GM18870 (cell line): ENCODE results near the gene KLF4.
"Not testable (repeated sequence)": the region's sequence is repeated elsewhere in the genome, so short reads cannot be mapped to it uniquely, and the experiment has no call there.

Experiments used
- ATAC-seq: cut with Tn5 transposase; IDR thresholded peaks from one replicate; pipeline ENCODE4 v1.9.1; 2021; ENCODE audit warnings: moderate library complexity; ENCODE audit not compliant: unreplicated experiment

The KLF4 gene

GRCh38 chr9:107489687-107490605 is at the start of gene KLF4:
TSS of gene KLF4 (minus strand) at chr9:107489769. CDS start at chr9:107489172, 597 bp downstream.
- ATAC-seq, result peak; percentile 47

- no peak for ATAC-seq
Measured at GRCh38 chr9:107536462-107536861, 46.9 kb upstream of the KLF4 start.

GRCh38 chr9:107534510-107535078 is 45.0 kb upstream of the KLF4 start:
- ATAC-seq, result no peak

DNA sequence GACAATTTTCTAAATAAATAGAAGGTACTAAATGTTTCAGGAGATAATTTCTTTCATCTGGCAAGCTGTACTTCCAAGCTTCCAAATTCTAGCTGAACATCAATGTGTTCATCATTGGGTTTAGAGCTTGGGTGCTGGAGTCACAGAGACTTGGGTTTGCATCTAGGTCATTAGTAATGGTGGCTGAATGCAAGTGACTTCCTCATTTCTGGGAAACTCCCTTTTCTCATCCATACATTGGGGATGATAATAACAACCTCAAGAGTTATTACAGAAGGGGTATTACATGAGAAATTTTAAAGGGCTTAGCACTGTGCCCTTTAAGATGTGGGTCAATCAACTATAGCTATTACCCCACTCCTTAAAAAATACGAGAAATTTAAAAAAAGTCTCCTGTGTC is 41.1 kb upstream of the KLF4 start:
- ATAC-seq, result no peak

DNA sequence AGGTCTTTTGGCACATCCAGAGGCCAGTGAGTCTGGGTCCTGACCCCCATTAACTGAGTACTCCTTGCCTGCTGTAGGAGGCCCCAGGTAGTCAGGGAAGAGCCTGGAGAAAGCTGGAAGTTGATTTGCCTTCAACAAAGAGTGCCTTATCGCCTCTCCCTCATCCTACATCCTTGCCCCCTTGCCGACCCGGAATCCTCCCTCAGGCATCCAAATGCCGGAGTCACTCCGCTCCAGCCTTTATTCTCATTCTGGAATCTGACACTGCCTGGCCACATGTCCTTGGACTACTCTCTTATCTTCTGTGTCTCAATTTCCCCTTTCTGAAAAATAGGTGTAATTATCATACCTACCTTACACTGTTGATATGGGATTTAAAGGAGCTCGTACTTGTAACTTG is 39.1 kb upstream of the KLF4 start:
- ATAC-seq, result no peak

DNA sequence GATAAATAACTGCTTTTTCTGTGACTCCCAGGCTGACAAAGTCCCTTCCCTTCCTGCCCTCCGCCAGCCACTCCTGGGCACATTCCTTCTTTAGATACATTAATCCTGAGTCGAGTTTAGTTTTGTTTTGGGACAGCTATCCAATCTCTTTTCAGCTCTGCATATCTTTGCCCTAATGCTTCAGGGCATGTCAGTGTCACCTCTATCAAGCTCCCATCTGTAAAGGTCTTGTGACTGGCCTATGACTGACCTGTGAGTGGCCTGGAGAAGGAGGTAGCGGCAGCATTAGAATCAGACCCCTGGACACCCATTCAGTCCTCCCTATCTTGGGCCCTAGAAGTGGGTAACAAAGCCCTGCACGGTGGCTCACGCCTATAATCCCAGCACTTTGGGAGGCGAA is 34.0 kb upstream of the KLF4 start:
- ATAC-seq, result no peak

DNA sequence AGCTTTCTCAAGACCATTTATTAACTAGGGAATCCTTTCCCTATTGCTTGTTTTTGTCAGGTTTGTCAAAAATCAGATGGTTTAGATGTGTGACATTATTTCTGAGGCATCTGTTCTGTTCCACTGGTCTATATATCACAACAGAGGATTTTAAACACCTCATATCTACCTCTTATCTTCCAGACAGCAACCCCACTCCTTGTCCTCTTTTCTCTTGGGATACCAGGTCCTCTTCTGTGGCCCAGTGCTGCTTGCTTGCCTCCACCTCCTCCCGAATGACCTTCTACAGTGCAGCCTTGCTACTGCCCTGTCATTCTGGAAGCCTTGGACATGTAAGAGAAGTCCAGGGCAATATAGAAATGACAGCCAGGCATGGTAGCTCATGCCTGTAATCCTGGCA is 30.6 kb upstream of the KLF4 start:
- ATAC-seq, result no peak

GRCh38 chr9:107518037-107518807 is 28.7 kb upstream of the KLF4 start:
- no peak for ATAC-seq

DNA sequence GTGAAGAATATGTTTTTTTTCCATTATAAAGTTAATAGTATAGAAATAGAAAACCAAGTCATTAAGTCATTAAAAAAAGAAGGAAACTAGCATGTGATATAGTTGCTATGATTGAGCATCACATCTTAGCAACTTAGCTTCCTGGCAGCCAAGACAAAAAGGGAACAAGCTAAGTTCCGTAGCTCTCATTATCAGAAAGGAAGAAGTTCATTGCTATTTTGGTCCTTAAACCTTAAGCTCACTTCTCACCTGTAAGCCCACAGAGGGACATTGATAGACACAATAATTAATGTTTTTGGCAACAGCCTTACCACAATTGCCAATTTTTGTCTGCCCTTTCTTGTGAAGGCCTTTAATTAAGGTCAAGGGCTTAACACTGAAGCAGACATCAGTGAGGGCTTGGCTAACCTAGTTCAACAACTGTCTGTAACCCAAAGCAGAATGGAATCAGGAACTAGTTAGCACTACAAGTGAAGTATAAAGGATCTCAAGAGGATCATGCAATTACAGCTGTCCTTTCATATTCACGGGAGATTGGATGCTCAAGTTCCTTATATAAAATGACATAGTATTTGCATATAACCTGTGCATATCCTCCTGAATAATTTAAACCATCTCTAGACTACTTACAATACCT is 24.0 kb upstream of the KLF4 start:
- no peak for ATAC-seq

- ATAC-seq, result no peak
Measured at GRCh38 chr9:107504585-107505455, 15.3 kb upstream of the KLF4 start.

DNA sequence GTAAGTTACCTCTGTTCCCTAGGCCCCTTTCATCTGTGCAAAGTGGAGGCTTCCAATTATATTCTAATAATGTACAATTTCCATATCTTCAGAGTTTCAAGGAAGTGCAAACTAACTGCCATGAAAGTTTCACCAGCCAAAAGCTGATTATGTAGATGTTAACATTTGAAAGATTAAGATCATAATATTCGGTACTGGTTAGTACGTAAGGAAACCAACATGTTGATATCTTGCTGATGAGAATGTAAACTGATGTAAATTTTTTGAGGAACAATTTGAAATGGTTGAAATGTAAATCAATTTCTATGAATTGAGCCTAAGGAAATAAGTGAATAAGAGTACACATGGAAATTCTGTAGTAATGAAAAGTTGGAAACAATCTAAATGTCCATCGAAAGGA is 12.9 kb upstream of the KLF4 start:
- ATAC-seq, result no peak

DNA sequence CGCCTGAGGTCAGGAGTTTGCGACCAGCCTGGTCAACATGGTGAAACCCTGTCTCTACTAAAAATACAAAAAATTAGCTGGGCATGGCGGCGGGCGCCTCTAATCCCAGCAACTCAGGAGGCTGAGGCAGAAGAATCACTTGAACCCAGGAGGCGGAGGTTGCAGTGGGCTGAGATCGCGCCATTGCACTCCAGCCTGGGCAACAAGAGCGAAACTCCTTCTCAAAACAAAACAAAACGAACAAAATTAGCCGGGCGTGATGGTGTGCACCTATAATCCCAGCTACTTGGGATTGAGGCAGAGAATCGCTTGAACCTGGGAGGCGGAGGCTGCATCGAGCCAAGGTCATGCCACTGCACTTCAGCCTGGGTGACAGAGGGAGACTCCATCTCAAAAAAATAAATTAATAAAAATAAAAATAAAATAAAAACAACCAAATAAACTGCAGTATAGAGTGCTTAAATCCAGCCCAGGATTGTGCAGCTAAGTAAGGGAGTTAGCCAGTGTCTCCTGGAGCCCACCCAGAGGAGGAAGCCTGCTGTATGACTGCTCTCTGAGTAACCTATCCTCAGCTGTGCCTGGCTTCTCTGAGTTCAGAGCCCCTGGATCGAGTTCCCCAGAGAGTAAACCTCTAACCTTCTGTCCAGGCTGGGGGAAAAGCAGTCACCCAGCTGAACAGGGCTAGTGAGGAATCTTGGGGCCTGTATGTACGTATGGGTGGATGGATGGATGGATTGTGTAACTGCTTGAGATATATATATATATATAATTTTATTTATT is 11.0 kb upstream of the KLF4 start:
- not testable (repeated sequence) for ATAC-seq

DNA sequence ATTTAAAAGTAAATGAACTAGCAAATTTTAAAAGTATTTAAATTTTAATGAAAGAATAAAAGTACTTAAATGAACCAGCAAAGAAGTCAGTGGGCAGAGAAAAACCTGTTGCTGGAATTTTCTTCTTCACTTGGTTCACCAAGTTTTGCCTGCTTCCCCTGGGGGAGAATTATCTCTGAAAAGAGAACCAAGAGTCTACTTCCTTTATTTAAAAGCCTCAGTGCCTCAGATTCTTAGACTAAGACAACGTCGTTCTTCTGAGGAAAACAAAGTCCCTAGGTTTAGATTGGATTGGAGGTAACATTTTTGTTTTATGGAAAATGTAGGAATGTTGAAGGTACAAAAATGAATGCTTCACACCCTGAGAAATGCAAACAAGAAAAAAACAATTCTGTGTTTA is 7.4 kb upstream of the KLF4 start:
- ATAC-seq, result no peak

GRCh38 chr9:107492381-107492970 is 2.9 kb upstream of the KLF4 start:
- ATAC-seq, result no peak

DNA sequence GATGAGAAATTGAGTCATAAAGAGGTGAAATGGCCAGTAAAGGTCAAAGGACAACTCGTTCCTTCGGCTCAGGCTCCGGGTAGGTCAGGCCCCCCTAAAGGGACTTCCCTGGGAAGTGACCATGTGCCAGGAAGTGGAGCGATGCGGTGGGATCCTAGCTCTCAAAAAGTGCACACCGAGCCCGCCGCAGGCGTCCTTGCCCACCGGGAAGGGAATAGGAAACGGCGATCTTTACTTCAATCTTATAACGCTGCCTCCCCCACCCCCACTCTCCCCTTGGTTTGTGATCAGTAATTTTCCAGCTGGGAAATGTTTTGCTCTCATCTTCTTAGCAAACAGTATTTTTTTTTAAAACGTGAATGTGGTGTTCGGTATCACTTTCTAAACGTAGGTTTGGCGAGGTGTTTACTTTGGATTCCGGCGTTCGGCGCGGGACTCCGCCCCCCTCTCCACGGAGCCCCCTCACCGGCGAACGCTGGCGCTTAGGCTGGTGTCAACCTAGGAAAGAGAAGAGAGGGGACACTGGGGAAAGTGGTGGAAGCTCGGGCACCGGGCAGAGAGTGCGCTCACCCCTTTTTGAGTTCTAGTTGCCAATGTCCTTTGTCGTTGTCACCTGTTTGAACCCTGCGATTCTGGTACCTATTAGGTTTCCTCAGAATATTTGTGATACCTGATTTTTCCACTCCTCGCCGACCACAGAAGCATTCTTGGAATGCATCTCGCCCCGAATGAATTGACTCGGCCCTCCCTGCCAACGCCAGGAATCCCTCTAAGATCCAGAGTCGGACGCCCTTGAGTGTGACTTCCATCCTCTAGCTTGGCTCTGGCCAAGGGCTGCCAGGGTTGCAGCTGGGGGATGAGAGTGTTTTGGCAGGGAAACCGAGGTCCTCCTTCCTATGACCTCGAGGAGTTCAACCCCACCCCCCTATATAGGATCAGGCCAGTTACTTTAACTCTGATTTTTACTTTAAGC is 1.8 kb upstream of the KLF4 start:
- no peak for ATAC-seq

GRCh38 chr9:107490606-107490970 is 1.0 kb upstream of the KLF4 start:
- ATAC-seq, result not testable (repeated sequence)

DNA sequence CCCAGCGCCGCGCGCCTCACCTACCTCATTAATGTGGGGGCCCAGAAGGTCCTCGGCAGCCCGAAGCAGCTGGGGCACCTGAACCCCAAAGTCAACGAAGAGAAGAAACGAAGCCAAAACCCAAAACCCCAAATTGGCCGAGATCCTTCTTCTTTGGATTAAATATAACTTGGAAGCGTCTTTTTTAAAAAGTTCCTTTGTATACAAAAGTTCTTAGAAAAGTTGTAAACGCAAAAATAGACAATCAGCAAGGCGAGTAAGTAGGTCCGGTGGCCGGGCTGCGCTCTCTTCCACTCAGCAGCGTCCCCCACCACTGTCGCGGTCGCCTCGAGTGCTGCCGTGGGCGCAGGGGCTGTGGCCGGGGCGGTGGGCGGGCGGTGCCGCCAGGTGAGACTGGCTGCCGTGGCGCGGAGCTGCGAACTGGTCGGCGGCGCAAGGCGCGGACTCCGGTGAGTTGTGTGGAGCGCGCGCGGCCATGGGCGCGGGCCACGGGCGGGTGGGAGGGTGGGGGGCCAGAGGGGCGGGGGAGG is 360 bp downstream of the KLF4 start:
- peak; percentile 20 for ATAC-seq
